HEK293 (cell line): ENCODE data around the gene ATP5F1D.

Experiments used
- CTCF ChIA-PET: fragments of 350-600 bp; formaldehyde crosslinking; extraction: SDS; loops from one replicate; lab custom pipeline; 2021; ENCODE audit warnings: antibody characterized with exemption; lab: Yijun Ruan, JAX
- POLR2A ChIA-PET: fragments of 300-600 bp; formaldehyde crosslinking; extraction: SDS; loops from one replicate; lab custom pipeline; 2020; ENCODE audit warnings: antibody characterized with exemption, inconsistent platforms; lab: Yijun Ruan, JAX
- H3K27ac ChIP-seq: fragments of 200-500 bp; sonication (Bioruptor generic); 2 replicates; pipeline ENCODE4 v1.5.1; 2014; ENCODE audit warnings: low read depth, low read length, control low read depth, inconsistent platforms; ENCODE audit errors: extremely low read depth
- H3K36me3 ChIP-seq, 2 experiments: fragments of 200-500 bp in 1 of 2; sonication (Bioruptor generic) in 1 of 2; 1 replicate in 1 of 2; 2 replicates in 1 of 2; pipeline ENCODE4 v1.5.1; 2014 to 2017; ENCODE audit warnings: inconsistent platforms in 2 of 2, low read length in 2 of 2; ENCODE audit not compliant: control insufficient read depth in 2 of 2, insufficient read depth in 1 of 2
- H3K4me1 ChIP-seq: fragments of 200-500 bp; sonication (Bioruptor generic); 2 replicates; pipeline ENCODE4 v1.5.1; 2014; ENCODE audit warnings: mild to moderate bottlenecking, low read length, inconsistent platforms; ENCODE audit not compliant: control insufficient read depth, insufficient read depth
- H3K4me3 ChIP-seq: 2 replicates; pipeline ENCODE4 v1.5.1; 2011; ENCODE audit warnings: low read depth, mild to moderate bottlenecking, control low read depth, low read length, moderate library complexity
- H3K9me3 ChIP-seq: fragments of 200-500 bp; sonication (Bioruptor generic); 2 replicates; pipeline ENCODE4 v1.5.1; 2014; ENCODE audit warnings: low read depth, low read length, inconsistent platforms; ENCODE audit not compliant: control insufficient read depth, insufficient read depth
- GLIS1 ChIP-seq: fragments of 450-650 bp; formaldehyde crosslinking; IDR thresholded peaks from 2 replicates; pipeline ENCODE4 v1.5.1; 2016; ENCODE audit warnings: missing biosample characterization, missing genetic modification characterization
- HOXD13 ChIP-seq: sonication (generic); formaldehyde crosslinking; IDR thresholded peaks from 2 replicates; pipeline ENCODE4 v1.8.0; 2022; ENCODE audit warnings: missing genetic modification reagents, borderline replicate concordance
- KLF1 ChIP-seq: fragments of 450-650 bp; formaldehyde crosslinking; IDR thresholded peaks from 2 replicates; pipeline ENCODE4 v1.5.1; 2016; ENCODE audit warnings: missing biosample characterization, missing genetic modification characterization
- OSR2 ChIP-seq: fragments of 450-650 bp; formaldehyde crosslinking; IDR thresholded peaks from 2 replicates; pipeline ENCODE4 v1.5.1; 2016; ENCODE audit warnings: missing biosample characterization, missing genetic modification characterization
- SCRT1 ChIP-seq: fragments of 450-650 bp; formaldehyde crosslinking; IDR thresholded peaks from 2 replicates; pipeline ENCODE4 v1.5.1; 2016; ENCODE audit warnings: missing biosample characterization, missing genetic modification characterization, borderline replicate concordance
- SCRT2 ChIP-seq: fragments of 450-650 bp; formaldehyde crosslinking; IDR thresholded peaks from 2 replicates; pipeline ENCODE4 v1.5.1; 2016; ENCODE audit warnings: missing biosample characterization, missing genetic modification characterization
- ZBTB6 ChIP-seq: fragments of 450-650 bp; formaldehyde crosslinking; IDR thresholded peaks from 2 replicates; pipeline ENCODE4 v1.5.1; 2017; ENCODE audit warnings: missing biosample characterization, missing genetic modification characterization
- ZIC2 ChIP-seq: fragments of 450-650 bp; formaldehyde crosslinking; IDR thresholded peaks from 2 replicates; pipeline ENCODE4 v1.5.1; 2016; ENCODE audit warnings: missing biosample characterization, missing genetic modification characterization
- ZNF112 ChIP-seq: fragments of 450-650 bp; formaldehyde crosslinking; IDR thresholded peaks from 2 replicates; pipeline ENCODE4 v1.5.0; 2017; ENCODE audit warnings: missing biosample characterization, missing genetic modification characterization
- ZNF223 ChIP-seq: fragments of 450-650 bp; formaldehyde crosslinking; IDR thresholded peaks from 2 replicates; pipeline ENCODE4 v1.5.1; 2016; ENCODE audit warnings: missing biosample characterization, missing genetic modification characterization
- ZNF558 ChIP-seq: fragments of 450-650 bp; formaldehyde crosslinking; IDR thresholded peaks from 2 replicates; pipeline ENCODE4 v1.5.1; 2016; ENCODE audit warnings: missing biosample characterization, missing genetic modification characterization
- ZNF600 ChIP-seq: fragments of 450-650 bp; formaldehyde crosslinking; IDR thresholded peaks from 2 replicates; pipeline ENCODE4 v1.5.1; 2016; ENCODE audit warnings: missing biosample characterization, missing genetic modification characterization
- ZNF707 ChIP-seq: fragments of 450-650 bp; formaldehyde crosslinking; IDR thresholded peaks from 2 replicates; pipeline ENCODE4 v1.5.1; 2016; ENCODE audit warnings: missing biosample characterization, missing genetic modification characterization
- ZNF76 ChIP-seq: fragments of 450-650 bp; formaldehyde crosslinking; IDR thresholded peaks from 2 replicates; pipeline ENCODE4; 2016; ENCODE audit warnings: low read depth, missing biosample characterization, missing genetic modification characterization, borderline replicate concordance
- TF ChIP-seq, protein P1 (sequence below): fragments of 450-650 bp; formaldehyde crosslinking; IDR thresholded peaks from 2 replicates; pipeline ENCODE4 v1.5.1; 2016; ENCODE audit warnings: missing biosample characterization, missing genetic modification characterization
- TF ChIP-seq, protein P2 (sequence below): fragments of 450-650 bp; formaldehyde crosslinking; IDR thresholded peaks from 2 replicates; pipeline ENCODE4 v1.5.1; 2016; ENCODE audit warnings: missing biosample characterization, missing genetic modification characterization
- TF ChIP-seq, protein P3 (sequence below): fragments of 450-650 bp; formaldehyde crosslinking; IDR thresholded peaks from 2 replicates; pipeline ENCODE4 v1.5.1; 2016; ENCODE audit warnings: missing biosample characterization, missing genetic modification characterization

Gene ATP5F1D

GRCh38 chr19:1235625-1236538 lies 5.7 kb upstream of the ATP5F1D start:
- Histone ChIP-seq H3K36me3 (peaks cover 0 to 37% of the 10 kb centered on the region in 2 experiments; a peak in 1 of 3 replicates), H3K27ac (no peak overlapping the region), H3K9me3 (no peaks in the 10 kb centered on the region), H3K4me3 (peak overlapping the region; percentile 10; the same call in 1 of the 2 replicates), H3K4me1 (no peaks in the 10 kb centered on the region; the same call in none of the 2 replicates)
- ChIA-PET CTCF (interaction anchor here (0.7 kb wide), 1 partner anchor 243 kb away, joined by 3 read pairs; no protein-coding TSS in a partner anchor), POLR2A (interaction anchor here (0.8 to 1.5 kb wide), 2 partner anchors 17 to 33 kb away, joined by 4 read pairs; partner anchors contain the start of gene CIRBP)
- TF ChIP-seq KLF1 (tag by site-specific recombination) (peak; percentile 28; the same call in 1 of the 2 replicates), ZNF112 (tag by site-specific recombination) (no peak), ZNF558 (no peak), ZNF223 (tag by site-specific recombination) (peak; percentile 83), ZNF707 (no peak), OSR2 (tag by site-specific recombination) (peak; percentile 75), SCRT2 (tag by site-specific recombination) (peak; percentile 92), ZIC2 (tag by site-specific recombination) (peak; percentile 84), ZBTB6 (peak; percentile 53; the same call in 1 of the 2 replicates), SCRT1 (tag by site-specific recombination) (peak; percentile 62; the same call in 1 of the 2 replicates), HOXD13 (no peak), GLIS1 (tag by site-specific recombination) (peak; percentile 81), ZNF600 (tag by site-specific recombination) (peak; percentile 58), ZNF76 (tag by site-specific recombination) (no peak)
- TF ChIP-seq, protein P1, sequence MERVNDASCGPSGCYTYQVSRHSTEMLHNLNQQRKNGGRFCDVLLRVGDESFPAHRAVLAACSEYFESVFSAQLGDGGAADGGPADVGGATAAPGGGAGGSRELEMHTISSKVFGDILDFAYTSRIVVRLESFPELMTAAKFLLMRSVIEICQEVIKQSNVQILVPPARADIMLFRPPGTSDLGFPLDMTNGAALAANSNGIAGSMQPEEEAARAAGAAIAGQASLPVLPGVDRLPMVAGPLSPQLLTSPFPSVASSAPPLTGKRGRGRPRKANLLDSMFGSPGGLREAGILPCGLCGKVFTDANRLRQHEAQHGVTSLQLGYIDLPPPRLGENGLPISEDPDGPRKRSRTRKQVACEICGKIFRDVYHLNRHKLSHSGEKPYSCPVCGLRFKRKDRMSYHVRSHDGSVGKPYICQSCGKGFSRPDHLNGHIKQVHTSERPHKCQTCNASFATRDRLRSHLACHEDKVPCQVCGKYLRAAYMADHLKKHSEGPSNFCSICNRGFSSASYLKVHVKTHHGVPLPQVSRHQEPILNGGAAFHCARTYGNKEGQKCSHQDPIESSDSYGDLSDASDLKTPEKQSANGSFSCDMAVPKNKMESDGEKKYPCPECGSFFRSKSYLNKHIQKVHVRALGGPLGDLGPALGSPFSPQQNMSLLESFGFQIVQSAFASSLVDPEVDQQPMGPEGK (tag by site-specific recombination), result peak; percentile 37
- TF ChIP-seq, protein P2, sequence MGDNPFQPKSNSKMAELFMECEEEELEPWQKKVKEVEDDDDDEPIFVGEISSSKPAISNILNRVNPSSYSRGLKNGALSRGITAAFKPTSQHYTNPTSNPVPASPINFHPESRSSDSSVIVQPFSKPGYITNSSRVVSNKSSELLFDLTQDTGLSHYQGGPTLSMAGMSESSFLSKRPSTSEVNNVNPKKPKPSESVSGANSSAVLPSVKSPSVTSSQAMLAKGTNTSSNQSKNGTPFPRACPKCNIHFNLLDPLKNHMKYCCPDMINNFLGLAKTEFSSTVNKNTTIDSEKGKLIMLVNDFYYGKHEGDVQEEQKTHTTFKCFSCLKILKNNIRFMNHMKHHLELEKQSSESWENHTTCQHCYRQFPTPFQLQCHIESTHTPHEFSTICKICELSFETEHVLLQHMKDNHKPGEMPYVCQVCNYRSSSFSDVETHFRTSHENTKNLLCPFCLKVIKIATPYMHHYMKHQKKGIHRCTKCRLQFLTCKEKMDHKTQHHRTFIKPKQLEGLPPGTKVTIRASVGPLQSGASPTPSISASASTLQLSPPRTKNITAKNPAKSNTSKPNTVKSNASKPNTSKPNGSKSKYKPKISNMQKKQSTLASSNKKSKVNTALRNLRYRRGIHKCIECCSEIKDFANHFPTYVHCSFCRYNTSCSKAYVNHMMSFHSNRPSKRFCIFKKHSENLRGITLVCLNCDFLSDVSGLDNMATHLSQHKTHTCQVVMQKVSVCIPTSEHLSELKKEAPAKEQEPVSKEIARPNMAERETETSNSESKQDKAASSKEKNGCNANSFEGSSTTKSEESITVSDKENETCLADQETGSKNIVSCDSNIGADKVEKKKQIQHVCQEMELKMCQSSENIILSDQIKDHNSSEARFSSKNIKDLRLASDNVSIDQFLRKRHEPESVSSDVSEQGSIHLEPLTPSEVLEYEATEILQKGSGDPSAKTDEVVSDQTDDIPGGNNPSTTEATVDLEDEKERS, result no peak
- TF ChIP-seq, protein P3, sequence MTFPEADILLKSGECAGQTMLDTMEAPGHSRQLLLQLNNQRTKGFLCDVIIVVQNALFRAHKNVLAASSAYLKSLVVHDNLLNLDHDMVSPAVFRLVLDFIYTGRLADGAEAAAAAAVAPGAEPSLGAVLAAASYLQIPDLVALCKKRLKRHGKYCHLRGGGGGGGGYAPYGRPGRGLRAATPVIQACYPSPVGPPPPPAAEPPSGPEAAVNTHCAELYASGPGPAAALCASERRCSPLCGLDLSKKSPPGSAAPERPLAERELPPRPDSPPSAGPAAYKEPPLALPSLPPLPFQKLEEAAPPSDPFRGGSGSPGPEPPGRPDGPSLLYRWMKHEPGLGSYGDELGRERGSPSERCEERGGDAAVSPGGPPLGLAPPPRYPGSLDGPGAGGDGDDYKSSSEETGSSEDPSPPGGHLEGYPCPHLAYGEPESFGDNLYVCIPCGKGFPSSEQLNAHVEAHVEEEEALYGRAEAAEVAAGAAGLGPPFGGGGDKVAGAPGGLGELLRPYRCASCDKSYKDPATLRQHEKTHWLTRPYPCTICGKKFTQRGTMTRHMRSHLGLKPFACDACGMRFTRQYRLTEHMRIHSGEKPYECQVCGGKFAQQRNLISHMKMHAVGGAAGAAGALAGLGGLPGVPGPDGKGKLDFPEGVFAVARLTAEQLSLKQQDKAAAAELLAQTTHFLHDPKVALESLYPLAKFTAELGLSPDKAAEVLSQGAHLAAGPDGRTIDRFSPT (tag by site-specific recombination), result peak; percentile 28; the same call in 1 of the 2 replicates
